Large intestine (tissue), 3 donors: ENCODE results near the gene PPP1R9A. TPM values are rescaled to one million over a fixed set of nuclear protein-coding genes. Genes with fewer than 3 reads are reported as not detected.

ENCODE experiments used
- DNase-seq, 2 donors: peaks; one replicate each; pipeline versions ENCODE4 v3.0.0 to v3.0.0-alpha.2; 2013
- H3K27ac ChIP-seq: one replicate; pipeline ENCODE4 v1.5.1; 2013; ENCODE audit warnings: low read length
- H3K27me3 ChIP-seq: 2 replicates; pipeline ENCODE4 v1.6.1; 2013; ENCODE audit warnings: low read length; ENCODE audit not compliant: control insufficient read depth, insufficient read depth
- H3K36me3 ChIP-seq: 2 replicates; pipeline ENCODE4 v1.6.1; 2013; ENCODE audit warnings: low read length; ENCODE audit not compliant: control insufficient read depth, insufficient read depth
- H3K4me1 ChIP-seq: one replicate; pipeline ENCODE4 v1.6.1; 2013; ENCODE audit warnings: low read length; ENCODE audit not compliant: control insufficient read depth, insufficient read depth
- H3K4me3 ChIP-seq: one replicate; pipeline ENCODE4 v1.5.1; 2013; ENCODE audit warnings: low read length
- H3K9me3 ChIP-seq: one replicate; pipeline ENCODE4 v1.6.1; 2013; ENCODE audit warnings: mild to moderate bottlenecking, low read depth, low read length, moderate library complexity; ENCODE audit not compliant: control insufficient read depth
- WGBS: methylation state at CpG from one replicate; pipeline ENCODE4 v1.1.5; 2013; ENCODE audit warnings: low lambda C conversion rate; ENCODE audit not compliant: insufficient coverage; 5-methylcytosine and 5-hydroxymethylcytosine counted together
- polyA plus RNA-seq: library from polyadenylated mRNA; unstranded; fragments of 120-200 nt; gene quantifications from one replicate; pipeline ENCODE4 v1.2.1, GENCODE V29; 2013

PPP1R9A gene
- polyA plus RNA-seq, 1 donor = 16.7 TPM

DNA sequence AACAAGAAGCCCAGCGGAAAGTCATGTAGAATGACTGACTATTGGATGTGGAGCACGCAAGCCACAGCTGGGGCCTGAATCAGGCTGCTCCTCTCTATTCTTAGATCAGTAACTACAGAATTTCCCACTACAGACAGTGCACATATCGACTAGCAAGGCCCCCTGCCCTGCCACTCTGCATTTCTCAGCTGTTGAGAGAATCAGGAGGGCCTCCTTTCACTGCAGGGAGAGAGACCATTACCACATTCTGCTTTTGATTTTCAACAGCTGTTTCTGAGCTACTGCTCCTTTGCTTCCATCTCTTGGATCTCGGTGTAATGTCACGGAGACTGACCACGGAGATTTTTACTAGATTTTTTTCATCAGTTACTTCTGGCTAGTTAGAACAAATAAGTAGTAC lies 343.2 kb downstream of the PPP1R9A start:
- H3K4me3 ChIP-seq = no peak overlapping the region
- H3K27me3 ChIP-seq = no peaks in the 10 kb centered on the region
- no peak for DNase-seq
- no peak overlapping the region for H3K27ac ChIP-seq
- H3K9me3 ChIP-seq = no peaks in the 10 kb centered on the region
- no peaks in the 10 kb centered on the region for H3K4me1 ChIP-seq
- 80% methylated on average over 2 of the region's 6 CpGs for WGBS
- H3K36me3 ChIP-seq = no peaks in the 10 kb centered on the region

DNA sequence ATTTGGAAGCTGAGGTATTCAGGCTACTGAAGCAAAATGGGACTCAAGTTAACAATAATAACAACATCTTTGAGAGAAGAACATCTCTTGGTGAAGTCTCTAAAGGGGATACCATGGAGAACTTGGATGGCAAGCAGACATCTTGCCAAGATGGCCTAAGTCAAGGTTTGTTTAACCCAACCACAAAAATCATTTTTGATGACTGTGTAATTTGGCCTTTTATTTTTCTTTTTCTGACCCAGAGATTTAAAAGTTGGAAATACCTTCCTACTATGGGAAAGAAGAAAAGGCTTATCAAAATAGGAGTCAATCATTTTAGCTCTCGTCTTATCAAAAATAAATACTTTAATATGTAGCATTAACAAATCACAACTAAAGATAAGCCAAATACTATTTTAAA lies 344.6 kb downstream of the PPP1R9A start:
- Histone ChIP-seq H3K4me3 (no peak overlapping the region), H3K27ac (no peak overlapping the region), H3K27me3 (no peaks in the 10 kb centered on the region), H3K4me1 (no peaks in the 10 kb centered on the region), H3K36me3 (peaks cover under 1% of the 10 kb centered on the region), H3K9me3 (no peaks in the 10 kb centered on the region)
- no CpG with 5 or more reads among the region's 1 CpG for WGBS
- DNase-seq = no peak

DNA sequence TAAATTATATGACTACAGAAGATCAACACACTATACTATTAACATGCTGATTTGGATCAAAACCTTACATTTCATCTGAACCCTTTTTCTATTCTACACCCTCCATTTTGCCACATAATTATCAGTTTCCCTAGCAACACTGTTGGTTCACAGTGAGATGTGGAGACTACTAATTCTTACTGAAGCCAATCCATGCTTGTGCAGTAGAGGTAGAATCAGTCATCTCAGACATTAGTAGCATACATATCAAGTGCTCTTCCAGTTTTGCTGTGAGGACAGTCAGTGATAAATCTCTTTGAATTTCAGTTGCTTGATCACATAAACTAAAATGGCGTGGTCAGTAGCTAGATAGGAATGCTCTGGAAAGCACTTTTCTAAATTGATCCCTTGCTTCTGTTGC lies 346.6 kb downstream of the PPP1R9A start:
- Histone ChIP-seq H3K4me3 (no peak overlapping the region), H3K9me3 (no peaks in the 10 kb centered on the region), H3K27me3 (no peaks in the 10 kb centered on the region), H3K27ac (no peak overlapping the region), H3K4me1 (no peaks in the 10 kb centered on the region), H3K36me3 (peaks cover 3% of the 10 kb centered on the region)
- WGBS = no CpG with 5 or more reads among the region's 1 CpG
- no peak for DNase-seq

DNA sequence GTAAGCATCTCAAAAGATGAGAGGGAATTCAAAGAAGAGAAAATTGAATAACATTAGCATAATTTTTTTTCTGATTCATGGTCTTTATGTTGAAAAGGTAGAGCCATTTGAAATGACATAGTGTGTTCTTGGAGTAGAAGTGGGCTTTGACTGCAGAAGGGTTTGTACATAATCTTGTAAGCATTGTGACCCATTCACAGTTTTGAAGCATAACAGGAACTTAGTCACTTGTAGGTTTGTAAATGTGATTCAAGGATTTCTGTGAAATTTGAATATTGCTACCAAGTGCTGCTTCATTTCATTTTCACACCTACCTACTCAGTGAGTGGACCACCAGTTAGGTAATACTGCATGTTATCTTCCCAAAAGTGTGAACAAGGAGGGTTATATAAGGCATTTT lies 348.3 kb downstream of the PPP1R9A start:
- peaks cover 3% of the 10 kb centered on the region for H3K36me3 ChIP-seq
- no peaks in the 10 kb centered on the region for H3K4me1 ChIP-seq
- H3K4me3 ChIP-seq = no peak overlapping the region
- no peak overlapping the region for H3K27ac ChIP-seq
- DNase-seq = no peak
- H3K9me3 ChIP-seq = no peaks in the 10 kb centered on the region
- no peaks in the 10 kb centered on the region for H3K27me3 ChIP-seq

DNA sequence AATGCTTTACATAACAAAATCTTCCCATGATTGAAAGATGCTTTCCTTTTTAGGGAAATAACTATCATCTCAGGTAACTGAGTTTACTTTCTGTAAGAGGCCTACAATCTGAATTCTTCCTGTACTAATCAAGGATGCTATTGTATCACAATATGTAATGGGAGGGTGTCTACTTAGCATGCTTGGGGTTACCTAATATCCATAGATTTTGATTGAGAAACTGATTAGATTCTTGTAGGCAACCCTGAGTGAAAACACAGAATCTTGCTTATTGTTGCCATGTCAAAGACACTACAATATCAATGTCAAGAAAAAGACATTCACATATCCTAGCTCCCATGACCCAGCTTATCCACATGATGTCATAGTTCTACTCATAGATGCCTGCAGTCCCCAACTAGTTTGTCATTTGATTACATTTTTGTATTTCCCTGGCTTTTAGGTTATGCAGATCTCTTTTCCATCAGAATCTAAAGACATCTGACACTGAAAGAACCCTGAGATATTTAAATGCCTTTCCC lies 354.6 kb downstream of the PPP1R9A start:
- Histone ChIP-seq H3K27ac (no peak overlapping the region), H3K27me3 (no peaks in the 10 kb centered on the region), H3K4me3 (no peak overlapping the region), H3K9me3 (no peaks in the 10 kb centered on the region), H3K36me3 (peaks cover 2% of the 10 kb centered on the region), H3K4me1 (no peaks in the 10 kb centered on the region)
- DNase-seq = no peak

DNA sequence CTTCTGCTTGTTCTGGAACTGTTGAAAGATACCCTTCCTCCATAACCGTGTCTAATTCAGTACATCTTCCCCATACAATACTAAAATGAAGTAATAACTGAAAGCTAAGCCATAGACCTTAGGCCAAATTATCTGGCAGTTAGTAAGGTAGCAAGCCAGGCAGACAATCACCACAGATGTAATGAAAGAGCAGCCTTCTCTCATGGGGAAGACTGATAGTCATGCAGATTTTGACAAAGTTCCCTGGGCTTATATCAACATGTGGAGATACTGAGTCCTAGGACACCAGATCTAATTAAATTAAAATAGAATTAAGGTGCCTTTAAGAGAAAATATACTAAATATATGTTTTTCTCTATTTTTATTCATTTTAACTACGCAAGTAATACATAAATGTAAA lies 355.5 kb downstream of the PPP1R9A start:
- H3K4me3 ChIP-seq = no peak overlapping the region
- H3K9me3 ChIP-seq = no peaks in the 10 kb centered on the region
- no peaks in the 10 kb centered on the region for H3K4me1 ChIP-seq
- 100% methylated on average over 1 of the region's 2 CpGs for WGBS
- H3K27ac ChIP-seq = no peak overlapping the region
- no peaks in the 10 kb centered on the region for H3K27me3 ChIP-seq
- DNase-seq = no peak
- H3K36me3 ChIP-seq = no peaks in the 10 kb centered on the region

DNA sequence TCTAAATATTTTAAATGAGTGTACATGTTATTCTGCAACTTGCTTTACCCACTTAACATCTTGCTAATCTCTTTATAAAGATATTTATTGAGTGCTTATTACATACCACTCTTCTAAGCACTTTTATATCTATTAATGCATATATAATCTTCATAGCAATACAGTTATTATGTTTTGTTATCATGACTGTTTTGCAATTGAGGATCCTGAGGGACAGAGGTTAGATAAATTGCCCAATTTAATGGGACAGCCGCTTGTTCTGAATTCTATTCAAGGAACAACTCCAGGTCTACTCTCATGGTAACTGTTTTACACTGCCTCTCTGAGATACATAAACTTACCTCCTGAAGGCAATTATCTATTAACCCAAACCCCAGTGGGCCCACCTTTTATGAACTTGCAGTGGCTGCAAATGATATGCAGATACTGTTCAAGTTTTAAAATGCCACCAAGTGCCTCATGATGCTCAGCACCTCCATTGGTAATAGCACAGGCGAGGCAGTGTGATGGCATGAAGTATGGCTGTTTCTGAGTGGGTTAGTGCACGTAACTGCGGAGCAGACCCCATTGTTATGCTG lies 356.5 kb downstream of the PPP1R9A start:
- DNase-seq = no peak
- WGBS = no CpG with 5 or more reads among the region's 4 CpGs
- no peaks in the 10 kb centered on the region for H3K36me3 ChIP-seq
- no peaks in the 10 kb centered on the region for H3K4me1 ChIP-seq
- no peak overlapping the region for H3K4me3 ChIP-seq
- no peaks in the 10 kb centered on the region for H3K27me3 ChIP-seq
- no peaks in the 10 kb centered on the region for H3K9me3 ChIP-seq
- H3K27ac ChIP-seq = no peak overlapping the region

DNA sequence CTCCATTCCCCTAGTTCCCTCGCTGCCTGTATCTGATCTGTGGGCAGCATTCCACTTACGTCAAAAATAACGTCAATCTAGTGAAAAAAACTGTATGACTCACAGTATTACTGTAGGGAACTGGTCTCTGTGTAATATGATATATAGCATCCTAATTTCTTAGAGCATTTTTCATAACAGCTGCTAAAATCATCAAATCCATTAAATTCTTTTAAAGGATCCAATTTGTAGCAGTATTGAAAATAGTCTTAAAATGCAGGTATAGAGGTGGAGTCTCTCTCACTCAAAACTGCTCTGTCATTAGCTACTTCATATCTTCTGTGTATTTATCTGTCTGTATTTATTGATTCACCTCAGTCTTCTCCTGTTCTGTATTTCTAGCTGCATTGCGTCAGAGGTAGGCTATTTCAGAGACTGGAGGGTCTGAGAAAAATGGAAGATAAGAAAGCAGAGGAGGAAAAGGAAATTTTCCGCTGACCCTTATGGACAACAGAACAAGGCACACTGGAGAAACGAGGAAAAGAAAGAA lies 357.0 kb downstream of the PPP1R9A start:
- no peak overlapping the region for H3K27ac ChIP-seq
- peaks cover 3% of the 10 kb centered on the region for H3K36me3 ChIP-seq
- H3K27me3 ChIP-seq = no peaks in the 10 kb centered on the region
- no peaks in the 10 kb centered on the region for H3K9me3 ChIP-seq
- H3K4me3 ChIP-seq = no peak overlapping the region
- no CpG with 5 or more reads among the region's 6 CpGs for WGBS
- no peaks in the 10 kb centered on the region for H3K4me1 ChIP-seq
- no peak for DNase-seq

DNA sequence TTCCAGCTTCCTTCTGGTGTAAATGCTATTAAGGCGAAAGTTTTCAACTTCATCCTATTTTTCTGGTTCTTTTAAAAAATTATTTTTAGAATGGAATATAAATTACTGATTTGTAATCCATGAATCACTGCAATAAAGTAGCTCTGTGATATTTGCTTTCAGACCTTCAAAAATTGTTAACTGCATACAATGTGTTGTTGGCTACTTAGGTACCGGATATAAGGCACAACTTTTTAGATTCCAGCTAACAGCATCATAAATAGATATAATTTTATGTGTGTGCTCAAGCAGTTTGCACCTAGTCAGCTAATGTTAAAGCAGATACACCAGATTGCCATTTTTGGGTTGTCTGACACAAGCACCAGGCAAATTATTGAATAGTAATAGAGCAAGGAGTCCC lies 358.2 kb downstream of the PPP1R9A start:
- no CpG with 5 or more reads among the region's 2 CpGs for WGBS

DNA sequence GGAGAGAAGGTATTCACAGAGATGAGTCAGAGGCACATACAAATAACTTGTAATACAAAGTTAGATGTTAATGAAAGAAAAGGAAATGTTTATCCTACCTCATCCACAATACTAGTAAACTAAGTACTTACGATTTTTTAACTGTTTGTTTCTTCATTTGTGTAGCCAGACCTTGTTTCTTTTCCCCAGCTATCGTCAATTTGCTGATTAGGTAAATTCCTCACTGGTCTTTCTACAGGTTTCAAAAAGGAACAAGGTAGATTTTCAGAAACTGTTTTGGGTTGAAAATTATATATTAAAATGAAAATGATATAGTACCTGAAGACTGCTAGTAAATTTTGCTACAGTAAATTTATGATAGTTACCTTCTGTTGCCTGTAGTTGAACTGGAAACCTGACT lies 360.4 kb downstream of the PPP1R9A start:
- no peak overlapping the region for H3K4me3 ChIP-seq
- no peaks in the 10 kb centered on the region for H3K9me3 ChIP-seq
- peaks cover 3% of the 10 kb centered on the region for H3K36me3 ChIP-seq
- no peak for DNase-seq
- no peak overlapping the region for H3K27ac ChIP-seq
- no peaks in the 10 kb centered on the region for H3K27me3 ChIP-seq
- no peaks in the 10 kb centered on the region for H3K4me1 ChIP-seq
- 86% methylated on average over 1 of the region's 2 CpGs for WGBS

More for the DNA sequence above, 358.2 kb downstream of the PPP1R9A start:
- Histone ChIP-seq H3K36me3 (peaks cover 3% of the 10 kb centered on the region), H3K4me1 (no peaks in the 10 kb centered on the region), H3K9me3 (no peaks in the 10 kb centered on the region), H3K27ac (no peak overlapping the region), H3K4me3 (no peak overlapping the region), H3K27me3 (no peaks in the 10 kb centered on the region)
- no peak for DNase-seq

DNA sequence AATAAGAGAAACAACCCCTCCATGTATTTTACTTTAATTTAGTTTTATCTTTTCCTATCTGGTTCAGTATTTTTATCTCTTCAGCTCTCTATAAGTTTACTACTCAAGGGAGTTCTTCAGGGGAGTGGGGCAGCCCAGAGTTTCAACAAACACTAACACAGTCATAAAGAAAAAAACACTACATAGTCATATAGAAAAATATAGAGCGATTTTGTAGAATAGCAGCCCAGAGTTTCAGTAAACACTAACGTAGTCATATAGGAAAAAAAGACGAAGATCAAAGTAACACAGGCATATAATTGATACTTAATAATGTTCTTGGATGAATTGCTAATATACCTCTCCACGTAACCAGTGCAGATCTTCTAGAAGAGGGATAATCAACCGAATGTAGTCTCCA lies 362.2 kb downstream of the PPP1R9A start:
- H3K36me3 ChIP-seq = peaks cover 11% of the 10 kb centered on the region
- no peaks in the 10 kb centered on the region for H3K27me3 ChIP-seq
- DNase-seq = no peak
- H3K9me3 ChIP-seq = no peaks in the 10 kb centered on the region
- no peak overlapping the region for H3K27ac ChIP-seq
- no peak overlapping the region for H3K4me3 ChIP-seq
- no CpG with 5 or more reads among the region's 5 CpGs for WGBS
- no peaks in the 10 kb centered on the region for H3K4me1 ChIP-seq
